ENCODE data around the gene DBNDD1.

Gene DBNDD1

DNA sequence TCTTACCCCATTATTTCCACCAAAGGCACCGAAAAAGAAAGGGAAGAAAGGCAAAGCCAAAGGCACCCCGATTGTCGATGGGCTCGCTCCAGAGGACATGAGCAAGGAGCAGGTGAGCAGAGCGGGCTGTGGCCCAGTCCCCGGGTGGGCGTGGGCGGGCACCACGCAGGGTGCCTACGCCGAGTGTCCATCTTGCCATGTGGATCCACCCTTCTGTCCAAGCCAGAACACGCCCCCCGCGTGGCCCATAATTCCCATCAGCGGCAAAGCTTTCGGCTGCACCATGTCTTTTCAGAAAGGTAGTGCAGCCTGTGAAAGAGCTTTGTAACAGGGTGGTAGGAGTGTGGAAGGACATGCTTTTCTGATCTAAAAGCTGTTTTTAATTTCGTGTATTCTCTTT is 8.4 kb upstream of the DBNDD1 start:
- Histone ChIP-seq H3K9me3 (ENCODE audit: control insufficient read depth, insufficient read depth, low read length) (no peaks in the 10 kb centered on the region), H3K36me3 (ENCODE audit: insufficient read depth, low read length) (peaks cover 6% of the 10 kb centered on the region; the same call in 1 of the 2 replicates), H3K9ac (ENCODE audit: low read depth, low read length) (no peak overlapping the region), H3K4me1 (ENCODE audit: insufficient read depth, low read length) (no peaks in the 10 kb centered on the region; the same call in 1 of the 2 replicates)

DNA sequence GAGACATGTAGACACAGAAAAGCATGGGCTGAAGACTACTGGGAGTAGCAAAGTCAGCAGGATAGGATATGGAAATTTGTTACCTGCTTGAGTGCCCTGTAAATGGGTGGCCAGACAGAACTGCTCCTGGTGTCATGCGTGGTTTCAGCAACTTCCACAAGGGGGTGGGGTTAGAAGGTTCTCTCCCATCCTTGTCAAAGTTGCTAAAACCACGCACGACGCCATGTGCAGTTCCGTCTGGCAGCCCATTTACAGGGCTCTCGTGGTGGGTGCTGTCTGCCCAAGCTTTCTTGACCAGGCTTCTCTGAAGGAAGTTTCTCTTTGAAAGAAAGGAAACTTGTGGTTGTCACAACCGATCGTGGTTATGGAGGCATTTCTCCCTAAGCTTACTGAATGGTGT is 6.9 kb upstream of the DBNDD1 start:
- no peaks in the 10 kb centered on the region for H3K36me3 ChIP-seq (ENCODE audit: insufficient read depth, low read length)
- peaks cover 11% of the 10 kb centered on the region for H3K4me1 ChIP-seq (ENCODE audit: insufficient read depth, low read length)
- no peaks in the 10 kb centered on the region for H3K9me3 ChIP-seq (ENCODE audit: control insufficient read depth, insufficient read depth, low read length)
- no peak overlapping the region for H3K9ac ChIP-seq (ENCODE audit: low read depth, low read length)

DNA sequence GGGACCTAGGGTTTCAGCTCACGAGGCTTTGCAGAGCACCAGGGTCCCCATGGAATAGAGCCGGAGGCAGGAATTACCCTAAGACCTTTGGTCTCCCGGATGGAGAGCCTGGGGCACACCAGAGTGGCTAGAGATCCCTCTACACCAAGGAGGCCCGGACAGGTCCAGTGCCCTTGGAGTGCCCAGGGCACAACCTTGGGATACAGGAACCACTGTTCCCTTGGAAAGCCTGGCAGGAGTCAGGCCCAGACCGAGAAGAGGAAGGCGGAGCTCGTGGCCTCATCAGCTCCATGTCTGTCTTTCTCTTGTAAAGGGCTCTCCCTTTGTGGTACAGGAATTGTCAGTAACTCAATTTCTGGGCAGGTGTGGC is 3.8 kb upstream of the DBNDD1 start:
- Histone ChIP-seq H3K9ac (ENCODE audit: low read depth, low read length) (peak overlapping the region; percentile 80), H3K9me3 (ENCODE audit: control insufficient read depth, insufficient read depth, low read length) (no peaks in the 10 kb centered on the region), H3K36me3 (ENCODE audit: insufficient read depth, low read length) (no peaks in the 10 kb centered on the region), H3K4me1 (ENCODE audit: insufficient read depth, low read length) (peaks cover 23% of the 10 kb centered on the region)

DNA sequence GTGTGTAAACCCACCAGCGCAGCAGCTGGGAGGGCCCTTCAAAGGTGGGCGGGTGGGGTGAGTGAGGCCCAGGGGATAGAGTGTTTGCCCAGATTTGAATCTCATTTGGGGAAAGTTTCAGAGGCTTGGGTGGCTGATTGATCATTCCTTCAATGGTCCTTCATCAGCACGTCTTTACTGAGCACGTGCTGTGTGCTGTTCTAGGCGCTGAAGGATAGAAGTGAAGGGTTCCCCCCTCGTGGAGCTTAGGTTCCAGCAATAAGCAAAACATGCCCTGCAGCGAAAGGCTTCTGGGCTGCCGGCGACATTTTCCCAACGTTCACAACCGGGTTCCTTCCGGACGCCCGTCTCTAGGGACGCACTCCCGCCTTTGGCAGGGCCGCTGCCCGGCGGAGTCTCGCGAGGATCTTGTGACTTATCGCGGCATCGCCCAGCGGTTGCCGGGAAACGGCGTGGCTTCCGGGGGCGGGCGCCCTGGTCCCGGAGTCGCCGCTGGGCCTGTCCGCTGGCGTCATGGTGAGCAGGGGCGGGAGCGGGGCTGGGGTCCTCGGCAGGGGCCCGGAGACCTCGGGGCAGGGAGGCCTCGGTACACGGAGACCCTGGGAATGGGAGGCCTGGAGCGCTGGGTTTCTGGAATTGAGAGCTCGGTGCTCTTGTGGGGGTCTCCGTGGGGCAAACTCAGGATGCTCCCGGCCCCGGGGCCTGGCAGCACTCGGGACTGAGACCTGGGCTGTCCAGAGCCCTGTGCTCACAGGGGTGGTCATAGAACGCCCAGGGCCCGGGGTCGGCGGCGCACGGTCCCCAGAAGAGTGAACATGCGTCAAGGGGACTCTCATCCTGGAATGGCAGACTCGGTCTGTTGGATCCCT is 3.2 kb upstream of the DBNDD1 start:
- peak overlapping the region; percentile 80 for H3K9ac ChIP-seq (ENCODE audit: low read depth, low read length)
- H3K36me3 ChIP-seq (ENCODE audit: insufficient read depth, low read length), result no peaks in the 10 kb centered on the region
- H3K4me1 ChIP-seq (ENCODE audit: insufficient read depth, low read length), result peaks cover 25% of the 10 kb centered on the region
- no peaks in the 10 kb centered on the region for H3K9me3 ChIP-seq (ENCODE audit: control insufficient read depth, insufficient read depth, low read length)

DNA sequence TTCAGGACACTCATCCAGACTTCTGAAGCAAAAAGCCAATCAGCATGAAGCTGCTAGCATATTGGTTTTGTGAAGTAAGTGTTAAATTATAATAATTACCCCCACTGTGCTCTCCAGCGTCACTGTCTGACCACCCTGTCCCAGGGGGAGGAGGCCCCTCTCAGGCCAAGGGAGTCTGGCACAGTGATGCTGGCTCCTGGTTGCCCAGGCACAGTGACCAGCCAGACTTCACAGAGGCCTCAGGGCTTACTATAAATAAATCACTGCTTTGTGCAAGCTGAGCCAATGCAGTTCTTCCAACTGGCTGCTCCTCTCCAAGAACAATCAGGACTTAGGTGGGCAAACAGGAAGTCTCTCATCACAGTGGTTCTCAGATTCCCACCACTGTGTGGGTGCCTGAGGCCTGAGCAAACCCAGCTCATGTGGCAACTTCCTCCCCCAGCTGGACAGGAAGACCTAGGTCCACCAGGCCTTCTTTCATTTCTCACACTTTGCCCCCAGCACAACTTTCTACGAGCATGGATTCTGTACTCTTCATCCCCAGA is 1.7 kb upstream of the DBNDD1 start:
- Histone ChIP-seq H3K9me3 (ENCODE audit: control insufficient read depth, insufficient read depth, low read length) (no peaks in the 10 kb centered on the region), H3K36me3 (ENCODE audit: insufficient read depth, low read length) (no peaks in the 10 kb centered on the region), H3K9ac (ENCODE audit: low read depth, low read length) (peak overlapping the region; percentile 56; the same call in 1 of the 2 replicates), H3K4me1 (ENCODE audit: insufficient read depth, low read length) (peaks cover 25% of the 10 kb centered on the region)

DNA sequence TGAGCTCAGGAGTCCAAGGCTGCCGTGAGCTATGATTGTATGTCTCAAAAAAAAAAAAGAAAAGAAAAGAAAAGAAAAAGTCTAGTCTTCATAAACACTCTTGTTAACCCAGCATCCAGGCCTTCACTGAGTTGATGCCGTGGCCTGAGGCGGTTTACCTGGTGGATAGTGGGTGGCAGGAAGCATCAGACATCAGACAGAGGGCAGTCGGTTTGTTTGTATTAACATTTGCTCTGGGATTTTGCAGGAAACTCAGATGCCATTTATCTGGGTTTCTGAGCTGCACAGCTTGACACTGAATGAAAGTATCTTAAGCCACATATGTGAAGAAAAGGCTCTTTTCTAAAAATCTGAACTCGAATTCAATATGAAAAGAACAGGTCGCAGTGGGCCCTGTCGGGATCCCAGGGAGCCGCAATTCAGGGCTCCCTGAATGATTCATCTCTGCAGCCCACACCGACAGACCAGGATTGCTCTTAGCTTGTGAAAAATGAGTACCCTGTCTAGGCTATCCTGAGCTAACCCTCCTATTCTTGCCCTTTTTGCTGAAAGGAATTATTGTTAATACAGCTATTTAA is 1.1 kb upstream of the DBNDD1 start:
- H3K36me3 ChIP-seq (ENCODE audit: insufficient read depth, low read length), result no peaks in the 10 kb centered on the region
- no peaks in the 10 kb centered on the region for H3K9me3 ChIP-seq (ENCODE audit: control insufficient read depth, insufficient read depth, low read length)
- H3K4me1 ChIP-seq (ENCODE audit: insufficient read depth, low read length), result peaks cover 25% of the 10 kb centered on the region
- peak overlapping the region; percentile 56 for H3K9ac ChIP-seq (ENCODE audit: low read depth, low read length)

DNA sequence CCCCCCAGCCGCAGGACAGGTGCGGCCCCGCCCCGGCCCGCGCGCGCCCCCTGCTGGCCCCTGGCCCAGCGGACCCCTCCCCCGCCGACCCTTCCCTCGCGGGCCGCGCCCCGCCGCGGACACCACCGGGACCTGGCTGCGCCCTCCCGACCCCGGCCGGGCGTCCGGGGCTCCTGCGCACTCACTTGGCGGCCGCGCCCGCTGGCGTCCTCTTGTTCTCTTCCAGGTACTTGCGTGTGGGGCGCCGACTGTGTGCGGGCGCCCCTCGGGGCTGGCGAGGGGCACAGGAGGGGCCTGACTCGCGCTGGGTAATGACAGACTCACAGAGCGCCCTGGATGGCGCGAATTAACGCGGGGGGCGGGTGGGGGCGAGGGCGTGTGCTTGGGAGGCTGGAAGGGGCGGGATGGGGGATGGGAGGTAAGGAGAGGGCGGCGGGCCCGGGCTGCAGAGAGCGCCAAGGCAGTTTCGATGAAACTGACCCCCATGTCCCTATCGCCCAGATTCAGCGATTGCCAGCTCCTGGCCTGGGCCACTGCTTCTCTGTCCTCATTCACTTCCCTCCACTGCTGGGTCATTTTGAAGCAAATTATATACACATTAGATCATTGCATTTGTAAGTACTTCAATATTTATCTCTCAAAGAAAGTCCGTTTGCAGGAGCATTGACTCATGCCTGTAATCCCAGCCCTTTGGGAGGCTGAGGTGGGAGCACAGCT is 445 bp upstream of the DBNDD1 start:
- Histone ChIP-seq H3K36me3 (ENCODE audit: insufficient read depth, low read length) (no peaks in the 10 kb centered on the region), H3K9ac (ENCODE audit: low read depth, low read length) (peak overlapping the region; percentile 56), H3K9me3 (ENCODE audit: control insufficient read depth, insufficient read depth, low read length) (no peaks in the 10 kb centered on the region), H3K4me1 (ENCODE audit: insufficient read depth, low read length) (peaks cover 25% of the 10 kb centered on the region)

DNA sequence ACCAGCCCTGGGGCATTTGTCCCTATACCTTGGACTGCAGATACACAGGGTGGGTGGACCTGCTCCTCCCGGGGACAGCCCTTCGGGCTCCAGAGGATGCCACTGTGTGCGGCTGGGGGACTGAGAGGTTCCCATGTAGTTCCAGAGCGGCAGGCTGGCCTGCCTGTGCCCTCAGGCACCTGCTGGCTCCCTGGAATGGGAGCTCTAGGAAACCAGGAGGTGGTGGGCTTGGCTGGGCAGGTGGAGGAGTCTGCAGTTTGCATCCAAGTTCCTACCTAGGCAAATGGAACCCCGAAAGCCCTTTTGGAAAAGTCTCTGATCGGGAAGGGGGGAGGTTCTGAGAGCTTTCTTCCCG is 982 bp downstream of the DBNDD1 start:
- Histone ChIP-seq H3K9me3 (ENCODE audit: control insufficient read depth, insufficient read depth, low read length) (no peaks in the 10 kb centered on the region), H3K9ac (ENCODE audit: low read depth, low read length) (peak overlapping the region; percentile 58), H3K4me1 (ENCODE audit: insufficient read depth, low read length) (peaks cover 25% of the 10 kb centered on the region), H3K36me3 (ENCODE audit: insufficient read depth, low read length) (no peaks in the 10 kb centered on the region)

DNA sequence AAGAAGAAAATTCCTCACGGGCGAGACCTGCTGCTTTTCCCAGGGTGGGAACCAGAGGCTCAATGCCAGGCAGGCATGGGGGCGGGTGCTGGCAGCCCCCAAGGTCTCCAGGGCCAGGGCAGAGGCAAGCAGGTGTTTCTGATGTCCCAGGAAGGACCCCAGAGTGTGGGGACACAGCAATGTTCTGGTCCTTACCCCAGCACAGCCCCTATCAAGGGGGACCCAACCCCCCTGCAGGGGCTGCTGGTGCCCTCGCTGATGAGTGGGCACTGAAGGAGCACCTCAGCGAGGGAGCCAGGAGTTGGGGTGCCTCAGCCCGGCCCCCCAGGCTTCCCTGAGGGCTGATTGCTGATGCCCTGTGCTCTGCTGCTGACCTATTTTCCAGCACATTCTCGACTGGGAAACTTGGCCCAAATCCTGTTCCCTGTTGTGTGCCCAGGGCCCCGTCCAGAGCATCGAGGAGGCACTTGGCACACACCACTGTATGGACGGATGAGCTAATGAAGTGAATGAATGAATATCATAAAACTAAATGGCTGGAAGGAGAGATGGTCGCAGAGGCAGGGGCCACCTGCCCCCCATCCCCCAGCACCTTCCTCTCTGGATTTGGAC is 2.8 kb downstream of the DBNDD1 start:
- H3K9me3 ChIP-seq (ENCODE audit: control insufficient read depth, insufficient read depth, low read length), result no peaks in the 10 kb centered on the region
- no peak overlapping the region for H3K9ac ChIP-seq (ENCODE audit: low read depth, low read length)
- peaks cover 18% of the 10 kb centered on the region for H3K4me1 ChIP-seq (ENCODE audit: insufficient read depth, low read length)
- no peaks in the 10 kb centered on the region for H3K36me3 ChIP-seq (ENCODE audit: insufficient read depth, low read length)

DNA sequence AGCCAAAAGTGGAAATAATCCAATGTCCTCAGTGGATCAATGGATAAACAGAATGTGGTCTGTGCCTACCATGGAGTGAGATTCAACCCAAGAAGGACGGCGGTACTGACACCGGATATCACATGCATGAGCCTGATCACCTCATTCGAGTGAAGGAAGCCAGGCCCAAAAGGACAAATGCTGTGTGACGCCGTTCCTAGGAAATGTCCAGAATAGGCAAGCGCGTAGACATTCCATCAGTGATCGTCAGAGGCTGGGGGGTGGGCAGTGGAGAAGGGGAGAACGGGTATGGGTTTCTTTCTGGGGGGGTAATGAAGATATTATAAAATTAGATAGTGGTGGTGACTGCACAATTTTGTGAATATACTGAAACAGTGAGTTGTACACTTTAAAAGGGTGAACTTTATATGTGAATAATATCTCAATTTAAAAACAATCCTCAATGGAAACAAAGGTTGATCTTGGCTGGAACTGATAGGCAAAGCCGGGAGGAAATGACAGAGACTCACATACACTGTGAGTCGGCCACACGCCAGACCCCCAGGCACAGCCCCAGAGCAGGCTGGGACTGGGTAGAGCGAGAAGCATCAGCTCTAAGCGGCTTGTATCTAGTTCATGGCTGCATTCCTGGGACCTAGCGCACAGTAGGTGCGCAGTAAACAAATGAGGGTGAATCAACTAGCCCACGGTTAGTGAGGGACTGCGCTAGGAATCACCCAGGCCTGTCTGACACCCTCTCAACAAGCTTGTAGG is 3.5 kb downstream of the DBNDD1 start:
- H3K9ac ChIP-seq (ENCODE audit: low read depth, low read length), result no peak overlapping the region

DNA sequence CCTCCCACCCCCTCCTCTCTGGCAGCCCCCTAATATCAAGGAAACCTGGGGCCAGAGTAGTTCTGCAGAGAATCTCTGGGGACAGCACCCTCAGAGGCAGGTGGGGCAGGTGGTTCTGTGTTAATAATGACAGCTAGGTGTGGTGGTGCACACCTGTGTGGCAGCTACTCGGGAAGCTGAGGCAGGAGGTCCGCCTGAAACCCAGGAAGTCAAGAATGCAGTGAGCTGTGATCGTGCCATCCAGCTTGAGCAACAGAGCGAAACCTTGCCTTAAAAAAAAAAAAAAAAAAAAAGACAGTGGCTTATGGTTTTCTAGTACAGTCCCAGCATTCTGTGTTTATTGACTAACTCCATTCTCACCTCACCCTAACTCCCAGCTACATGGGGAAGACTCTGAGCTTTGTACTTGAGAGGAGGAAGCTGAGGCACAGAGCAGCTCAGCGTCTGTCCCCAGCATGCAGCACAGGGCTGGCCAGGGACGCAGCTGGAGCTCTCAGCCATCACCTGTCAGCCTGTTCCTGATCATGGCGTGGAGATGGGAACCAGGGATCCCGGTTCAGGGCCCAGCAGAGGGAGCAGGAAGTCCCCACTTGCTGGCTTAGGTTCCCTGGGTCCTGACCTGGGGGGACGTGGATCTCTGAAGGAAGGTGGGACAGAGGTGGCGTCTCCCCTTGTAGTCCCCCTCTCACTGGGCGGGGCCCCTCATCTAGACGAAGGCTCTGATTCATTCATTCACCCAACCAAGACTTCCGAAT is 6.1 kb downstream of the DBNDD1 start:
- Histone ChIP-seq H3K9ac (ENCODE audit: low read depth, low read length) (no peak overlapping the region), H3K4me1 (ENCODE audit: insufficient read depth, low read length) (peaks cover 3% of the 10 kb centered on the region; the same call in 1 of the 2 replicates), H3K9me3 (ENCODE audit: control insufficient read depth, insufficient read depth, low read length) (no peaks in the 10 kb centered on the region), H3K36me3 (ENCODE audit: insufficient read depth, low read length) (no peaks in the 10 kb centered on the region)

More for the DNA sequence above, 3.5 kb downstream of the DBNDD1 start:
- no peaks in the 10 kb centered on the region for H3K36me3 ChIP-seq (ENCODE audit: insufficient read depth, low read length)
- no peaks in the 10 kb centered on the region for H3K9me3 ChIP-seq (ENCODE audit: control insufficient read depth, insufficient read depth, low read length)
- H3K4me1 ChIP-seq (ENCODE audit: insufficient read depth, low read length), result peaks cover 11% of the 10 kb centered on the region

DNA sequence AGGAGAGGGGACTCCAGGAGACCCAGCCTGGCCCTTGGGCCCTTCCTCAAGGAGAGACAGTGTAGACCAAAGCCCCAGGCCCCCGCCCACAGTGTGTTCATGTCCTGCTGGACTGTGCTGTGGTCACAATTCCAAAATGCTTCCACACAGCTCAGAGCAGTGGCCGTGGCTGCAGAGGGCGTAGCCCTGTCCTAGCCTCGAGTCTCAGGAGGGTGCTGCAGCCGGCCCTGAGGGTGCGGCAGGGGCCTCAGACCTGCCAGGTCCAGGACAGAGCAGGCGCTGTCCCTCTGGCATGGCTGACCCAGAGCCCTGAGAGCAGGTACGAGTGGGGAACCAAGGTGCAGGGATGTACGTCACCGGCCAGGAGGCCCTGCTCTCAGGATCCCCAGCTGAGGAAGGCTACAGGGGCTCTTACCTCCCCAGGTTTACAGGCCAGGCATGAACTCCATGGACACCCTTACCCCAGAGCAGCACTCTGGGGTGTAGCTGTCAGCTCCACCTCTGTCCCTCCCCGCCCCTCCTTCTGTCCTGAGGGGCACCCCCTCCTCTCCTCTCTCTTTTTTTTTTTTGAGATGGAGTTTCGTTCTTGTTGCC is 7.3 kb downstream of the DBNDD1 start:
- no peaks in the 10 kb centered on the region for H3K36me3 ChIP-seq (ENCODE audit: insufficient read depth, low read length)
- H3K4me1 ChIP-seq (ENCODE audit: insufficient read depth, low read length), result no peaks in the 10 kb centered on the region; the same call in 1 of the 2 replicates
- H3K9me3 ChIP-seq (ENCODE audit: control insufficient read depth, insufficient read depth, low read length), result no peaks in the 10 kb centered on the region
- no peak overlapping the region for H3K9ac ChIP-seq (ENCODE audit: low read depth, low read length)

DNA sequence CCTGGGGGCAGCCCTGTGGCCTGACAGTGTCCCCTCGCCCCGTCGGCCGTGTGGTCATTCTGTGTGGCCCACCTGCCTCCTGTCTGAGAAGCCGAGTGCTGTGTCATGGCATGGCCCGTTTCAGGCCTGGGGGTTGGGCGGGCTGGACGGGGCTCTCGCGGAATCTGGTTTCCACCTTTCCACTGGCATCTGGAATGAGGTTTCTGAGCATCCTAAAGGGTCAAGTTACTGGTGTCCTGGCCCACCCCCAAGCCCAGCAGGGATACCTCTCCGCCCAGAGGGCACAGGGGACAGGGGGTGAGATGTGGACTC is 7.8 kb downstream of the DBNDD1 start:
- no peak overlapping the region for H3K9ac ChIP-seq (ENCODE audit: low read depth, low read length)
- no peaks in the 10 kb centered on the region; the same call in 1 of the 2 replicates for H3K4me1 ChIP-seq (ENCODE audit: insufficient read depth, low read length)
- no peaks in the 10 kb centered on the region for H3K36me3 ChIP-seq (ENCODE audit: insufficient read depth, low read length)
- no peaks in the 10 kb centered on the region for H3K9me3 ChIP-seq (ENCODE audit: control insufficient read depth, insufficient read depth, low read length)

All from ES-I3 (cell line).